ENCODE measurements around the gene CBR4. TPM values are rescaled to one million over a fixed set of nuclear protein-coding genes. Genes with fewer than 3 reads are reported as not detected.

Gene CBR4
- total RNA-seq, 2 donors from 2014 or later: 9.9 to 18.9 TPM

- Histone ChIP-seq H3K27me3 (no peaks in the 10 kb centered on the region), H3K36me3 (no peaks in the 10 kb centered on the region), H3K9me3 (no peaks in the 10 kb centered on the region), H3K27ac (no peak overlapping the region), H3K4me3 (no peak overlapping the region), H3K4me1 (peaks cover 0 to 20% of the 10 kb centered on the region in 2 donors)
- no peak for DNase-seq (ENCODE audit: low spot score)
- TF ChIP-seq CTCF (IDR thresholded peaks at IDR 0.05): peak in 1 of 2 donors; percentile 49
Measured at GRCh38 chr4:169045862-169046584, 36.0 kb upstream of the CBR4 start.

- H3K4me1 ChIP-seq: peaks cover 0 to 9% of the 10 kb centered on the region in 2 donors
- no peaks in the 10 kb centered on the region for H3K27me3 ChIP-seq
- H3K36me3 ChIP-seq: no peaks in the 10 kb centered on the region
- no peaks in the 10 kb centered on the region for H3K9me3 ChIP-seq
- no peak for DNase-seq (ENCODE audit: low spot score)
- no peak overlapping the region for H3K4me3 ChIP-seq
- no peak overlapping the region for H3K27ac ChIP-seq
- TF ChIP-seq CTCF (IDR thresholded peaks at IDR 0.05): no peak
Measured at GRCh38 chr4:169044714-169045447, 34.8 kb upstream of the CBR4 start.

GRCh38 chr4:169042608-169043007 lies 32.6 kb upstream of the CBR4 start:
- no peak overlapping the region for H3K27ac ChIP-seq
- no peaks in the 10 kb centered on the region for H3K4me1 ChIP-seq
- H3K36me3 ChIP-seq: no peaks in the 10 kb centered on the region
- DNase-seq (ENCODE audit: low spot score): no peak
- no peaks in the 10 kb centered on the region for H3K27me3 ChIP-seq
- no peak for TF ChIP-seq CTCF (IDR thresholded peaks at IDR 0.05)
- no peaks in the 10 kb centered on the region for H3K9me3 ChIP-seq
- H3K4me3 ChIP-seq: no peak overlapping the region

GRCh38 chr4:169040559-169041261 lies 30.7 kb upstream of the CBR4 start:
- no peak overlapping the region for H3K4me3 ChIP-seq
- no peaks in the 10 kb centered on the region for H3K9me3 ChIP-seq
- H3K27me3 ChIP-seq: no peaks in the 10 kb centered on the region
- no peaks in the 10 kb centered on the region for H3K36me3 ChIP-seq
- H3K27ac ChIP-seq: no peak overlapping the region
- no peaks in the 10 kb centered on the region for H3K4me1 ChIP-seq
- DNase-seq (ENCODE audit: low spot score): no peak
- no peak for TF ChIP-seq CTCF (IDR thresholded peaks at IDR 0.05)

GRCh38 chr4:169039251-169039954 lies 29.3 kb upstream of the CBR4 start:
- H3K27me3 ChIP-seq: no peaks in the 10 kb centered on the region
- H3K4me3 ChIP-seq: no peak overlapping the region
- H3K4me1 ChIP-seq: no peaks in the 10 kb centered on the region
- TF ChIP-seq CTCF (IDR thresholded peaks at IDR 0.05): no peak
- H3K27ac ChIP-seq: no peak overlapping the region
- H3K36me3 ChIP-seq: no peaks in the 10 kb centered on the region
- H3K9me3 ChIP-seq: no peaks in the 10 kb centered on the region
- DNase-seq (ENCODE audit: low spot score): no peak
